ENCODE results near the gene PSMB9. TPM values are rescaled to one million over a fixed set of nuclear protein-coding genes. Genes with fewer than 3 reads are reported as not detected.
"Not testable (repeated sequence)": the region's sequence is repeated elsewhere in the genome, so short reads cannot be mapped to it uniquely, and the experiment has no call there.

Gene PSMB9
- total RNA-seq, 4 donors from 2014 or later: 22.2 to 84.2 (median 23.8) TPM

GRCh38 chr6:32868257-32868788, 14.3 kb downstream of the PSMB9 start:
- DNase-seq (ENCODE audit: low spot score): peak; percentile 90
- TF ChIP-seq CTCF (IDR thresholded peaks at IDR 0.05): peak in 2 of 3 donors; percentile 60 to 94
- peak; percentile 51 for ATAC-seq (ENCODE audit: low FRiP score)

- not testable (repeated sequence) for ATAC-seq (ENCODE audit: low FRiP score); DNase-seq (ENCODE audit: low spot score)
These were observed 20.0 kb downstream of the PSMB9 start for GRCh38 chr6:32873947-32874346.

- no peak for TF ChIP-seq CTCF (IDR thresholded peaks at IDR 0.05)
- DNase-seq (ENCODE audit: low spot score): no peak
- ATAC-seq (ENCODE audit: low FRiP score): no peak
These were observed 22.6 kb downstream of the PSMB9 start for GRCh38 chr6:32876603-32877002.

- TF ChIP-seq CTCF (IDR thresholded peaks at IDR 0.05): no peak
- ATAC-seq (ENCODE audit: low FRiP score): no peak
- DNase-seq (ENCODE audit: low spot score): no peak
These were observed 25.7 kb downstream of the PSMB9 start for GRCh38 chr6:32879691-32880090.

- ATAC-seq (ENCODE audit: low FRiP score); DNase-seq (ENCODE audit: low spot score): not testable (repeated sequence)
These were observed 27.0 kb downstream of the PSMB9 start for GRCh38 chr6:32880962-32881361.

GRCh38 chr6:32882879-32883250, 28.9 kb downstream of the PSMB9 start:
- no peak for ATAC-seq (ENCODE audit: low FRiP score)
- no peak for DNase-seq (ENCODE audit: low spot score)
- TF ChIP-seq CTCF (IDR thresholded peaks at IDR 0.05): no peak

- no peak for TF ChIP-seq CTCF (IDR thresholded peaks at IDR 0.05)
- DNase-seq (ENCODE audit: low spot score): no peak
- peak; percentile 83 for ATAC-seq (ENCODE audit: low FRiP score)
These were observed 29.8 kb downstream of the PSMB9 start for GRCh38 chr6:32883789-32884188.

GRCh38 chr6:32885698-32886286, 31.8 kb downstream of the PSMB9 start:
- ATAC-seq (ENCODE audit: low FRiP score): no peak
- DNase-seq (ENCODE audit: low spot score): no peak
- TF ChIP-seq CTCF (IDR thresholded peaks at IDR 0.05): no peak

Data from omental fat pad (tissue), 4 donors.